NCI-H526 treated with DMSO at 0.1 percent for 48 hours (cell line): ENCODE results near the gene PCDHGA1.
"Not testable (repeated sequence)": the region's sequence is repeated elsewhere in the genome, so short reads cannot be mapped to it uniquely, and the experiment has no call there.

Experiments
- DNase-seq: peaks from one replicate; lab custom pipeline; 2025; lab: John Stamatoyannopoulos, UW

The PCDHGA1 gene

DNA sequence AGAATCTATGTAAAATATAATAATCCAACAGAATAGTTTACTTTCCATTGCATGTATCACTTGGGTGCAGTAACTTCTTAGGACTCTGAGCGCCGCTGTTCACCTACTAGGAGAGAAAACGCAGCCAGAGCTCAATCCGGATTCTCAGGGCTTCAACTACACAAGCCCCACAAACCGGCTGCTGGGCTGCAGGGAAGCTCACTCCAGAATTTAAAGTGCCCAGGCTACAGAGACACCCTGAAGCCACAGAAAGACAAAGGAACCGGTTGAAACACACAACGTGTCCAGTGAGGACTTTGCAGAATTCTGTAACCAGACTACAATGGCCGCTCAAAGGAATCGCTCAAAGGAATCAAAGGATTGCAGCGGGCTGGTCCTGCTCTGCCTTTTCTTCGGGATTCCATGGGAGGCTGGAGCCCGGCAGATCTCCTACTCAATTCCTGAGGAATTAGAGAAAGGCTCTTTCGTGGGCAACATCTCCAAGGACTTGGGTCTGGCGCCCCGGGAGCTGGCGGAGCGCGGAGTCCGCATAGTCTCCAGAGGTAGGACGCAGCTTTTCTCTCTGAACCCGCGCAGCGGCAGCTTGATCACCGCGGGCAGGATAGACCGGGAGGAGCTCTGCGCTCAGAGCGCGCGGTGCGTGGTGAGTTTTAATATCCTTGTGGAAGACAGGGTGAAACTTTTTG is 82.7 kb downstream of the PCDHGA1 start, which contains the start of gene PCDHGA10:
PCDHGA10 (plus strand) TSS at position 134 of the 686 bp plus-strand sequence; CDS start at position 323, 189 bp downstream.
- peak; percentile 18 for DNase-seq

DNA sequence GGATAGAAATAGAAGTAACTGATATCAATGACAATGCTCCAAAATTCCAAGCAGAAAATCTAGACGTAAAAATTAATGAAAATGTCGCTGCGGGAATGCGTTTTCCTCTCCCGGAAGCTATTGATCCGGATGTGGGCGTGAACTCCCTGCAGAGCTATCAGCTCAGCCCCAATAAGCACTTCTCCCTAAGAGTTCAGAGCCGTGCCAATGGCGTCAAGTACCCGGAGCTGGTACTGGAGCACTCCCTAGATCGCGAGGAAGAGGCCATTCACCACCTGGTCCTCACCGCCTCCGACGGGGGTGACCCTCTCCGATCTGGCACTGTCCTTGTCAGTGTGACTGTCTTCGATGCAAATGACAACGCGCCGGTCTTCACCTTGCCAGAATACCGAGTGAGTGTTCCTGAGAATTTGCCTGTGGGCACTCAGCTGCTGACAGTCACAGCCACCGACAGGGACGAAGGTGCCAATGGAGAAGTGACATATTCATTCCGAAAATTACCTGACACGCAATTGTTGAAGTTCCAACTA is 83.3 kb downstream of the PCDHGA1 start:
- no peak for DNase-seq

DNA sequence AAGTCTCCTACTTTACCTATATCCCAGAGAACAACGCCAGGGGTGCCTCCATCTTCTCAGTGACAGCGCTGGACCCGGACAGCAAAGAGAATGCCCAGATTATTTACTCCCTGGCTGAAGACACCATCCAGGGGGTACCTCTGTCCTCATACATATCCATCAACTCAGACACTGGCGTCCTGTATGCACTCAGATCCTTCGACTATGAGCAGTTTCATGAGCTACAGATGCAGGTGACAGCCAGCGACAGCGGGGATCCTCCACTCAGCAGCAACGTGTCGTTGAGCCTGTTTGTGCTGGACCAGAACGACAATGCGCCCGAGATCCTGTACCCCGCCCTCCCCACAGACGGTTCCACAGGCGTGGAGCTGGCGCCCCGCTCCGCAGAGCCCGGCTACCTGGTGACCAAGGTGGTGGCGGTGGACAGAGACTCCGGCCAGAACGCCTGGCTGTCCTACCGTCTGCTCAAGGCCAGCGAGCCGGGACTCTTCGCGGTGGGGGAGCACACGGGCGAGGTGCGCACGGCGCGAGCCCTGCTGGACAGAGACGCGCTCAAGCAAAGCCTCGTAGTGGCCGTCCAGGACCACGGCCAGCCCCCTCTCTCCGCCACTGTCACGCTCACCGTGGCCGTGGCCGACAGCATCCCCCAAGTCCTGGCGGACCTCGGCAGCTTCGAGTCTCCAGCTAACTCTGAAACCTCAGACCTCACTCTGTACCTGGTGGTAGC is 84.4 kb downstream of the PCDHGA1 start:
- not testable (repeated sequence) for DNase-seq

DNA sequence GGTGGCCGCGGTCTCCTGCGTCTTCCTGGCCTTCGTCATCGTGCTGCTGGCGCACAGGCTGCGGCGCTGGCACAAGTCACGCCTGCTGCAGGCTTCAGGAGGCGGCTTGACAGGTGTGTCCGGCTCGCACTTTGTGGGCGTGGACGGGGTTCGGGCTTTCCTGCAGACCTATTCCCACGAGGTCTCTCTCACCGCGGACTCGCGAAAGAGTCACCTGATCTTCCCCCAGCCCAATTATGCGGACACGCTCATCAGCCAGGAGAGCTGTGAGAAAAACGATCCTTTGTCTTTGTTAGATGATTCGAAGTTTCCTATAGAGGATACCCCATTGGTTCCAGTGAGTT is 84.9 kb downstream of the PCDHGA1 start:
- DNase-seq: not testable (repeated sequence)

DNA sequence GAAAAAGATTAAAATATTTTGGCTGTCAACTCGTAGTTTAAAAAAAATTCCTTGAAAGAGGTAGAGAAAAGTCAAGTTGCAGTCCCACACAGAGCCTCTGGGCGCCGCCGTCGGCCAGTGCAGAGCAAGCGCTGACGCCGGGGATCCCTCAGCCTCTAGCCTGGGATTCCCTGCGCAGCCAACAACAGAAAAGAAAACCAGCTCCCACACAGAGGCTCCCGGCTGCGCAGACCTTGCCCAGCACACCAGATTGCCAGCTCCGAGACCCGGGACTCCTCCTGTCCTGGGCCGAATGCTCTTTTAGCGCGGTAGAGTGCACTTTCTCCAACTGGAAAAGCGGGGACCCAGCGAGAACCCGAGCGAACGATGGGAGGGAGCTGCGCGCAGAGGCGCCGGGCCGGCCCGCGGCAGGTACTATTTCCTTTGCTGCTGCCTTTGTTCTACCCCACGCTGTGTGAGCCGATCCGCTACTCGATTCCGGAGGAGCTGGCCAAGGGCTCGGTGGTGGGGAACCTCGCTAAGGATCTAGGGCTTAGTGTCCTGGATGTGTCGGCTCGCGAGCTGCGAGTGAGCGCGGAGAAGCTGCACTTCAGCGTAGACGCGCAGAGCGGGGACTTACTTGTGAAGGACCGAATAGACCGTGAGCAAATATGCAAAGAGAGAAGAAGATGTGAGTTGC is 87.3 kb downstream of the PCDHGA1 start, which contains the start of gene PCDHGB7:
PCDHGB7 (plus strand) TSS at position 184 of the 679 bp plus-strand sequence; CDS start at position 367, 183 bp downstream.
- DNase-seq: peak; percentile 21

DNA sequence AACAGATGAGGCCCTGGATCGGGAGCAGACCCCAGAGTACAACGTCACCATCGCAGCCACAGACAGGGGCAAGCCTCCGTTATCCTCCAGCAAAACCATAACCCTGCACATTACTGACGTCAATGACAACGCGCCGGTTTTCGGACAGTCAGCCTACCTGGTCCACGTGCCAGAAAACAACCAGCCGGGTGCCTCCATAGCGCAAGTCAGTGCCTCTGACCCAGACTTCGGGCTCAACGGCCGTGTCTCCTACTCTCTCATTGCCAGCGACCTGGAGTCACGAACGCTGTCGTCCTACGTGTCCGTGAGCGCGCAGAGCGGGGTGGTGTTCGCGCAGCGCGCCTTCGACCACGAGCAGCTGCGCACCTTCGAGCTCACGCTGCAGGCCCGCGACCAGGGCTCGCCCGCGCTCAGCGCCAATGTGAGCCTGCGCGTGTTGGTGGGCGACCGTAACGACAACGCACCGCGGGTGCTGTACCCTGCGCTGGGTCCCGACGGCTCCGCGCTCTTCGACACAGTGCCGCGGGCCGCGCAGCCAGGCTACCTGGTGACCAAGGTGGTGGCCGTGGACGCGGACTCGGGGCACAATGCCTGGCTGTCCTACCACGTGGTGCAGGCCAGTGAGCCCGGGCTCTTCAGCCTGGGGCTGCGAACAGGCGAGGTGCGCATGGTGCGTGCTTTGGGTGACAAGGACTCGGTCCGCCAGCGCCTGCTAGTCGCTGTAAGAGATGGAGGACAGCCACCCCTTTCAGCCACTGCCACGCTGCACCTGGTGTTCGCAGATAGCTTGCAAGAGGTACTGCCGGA is 89.0 kb downstream of the PCDHGA1 start:
- DNase-seq: no peak

DNA sequence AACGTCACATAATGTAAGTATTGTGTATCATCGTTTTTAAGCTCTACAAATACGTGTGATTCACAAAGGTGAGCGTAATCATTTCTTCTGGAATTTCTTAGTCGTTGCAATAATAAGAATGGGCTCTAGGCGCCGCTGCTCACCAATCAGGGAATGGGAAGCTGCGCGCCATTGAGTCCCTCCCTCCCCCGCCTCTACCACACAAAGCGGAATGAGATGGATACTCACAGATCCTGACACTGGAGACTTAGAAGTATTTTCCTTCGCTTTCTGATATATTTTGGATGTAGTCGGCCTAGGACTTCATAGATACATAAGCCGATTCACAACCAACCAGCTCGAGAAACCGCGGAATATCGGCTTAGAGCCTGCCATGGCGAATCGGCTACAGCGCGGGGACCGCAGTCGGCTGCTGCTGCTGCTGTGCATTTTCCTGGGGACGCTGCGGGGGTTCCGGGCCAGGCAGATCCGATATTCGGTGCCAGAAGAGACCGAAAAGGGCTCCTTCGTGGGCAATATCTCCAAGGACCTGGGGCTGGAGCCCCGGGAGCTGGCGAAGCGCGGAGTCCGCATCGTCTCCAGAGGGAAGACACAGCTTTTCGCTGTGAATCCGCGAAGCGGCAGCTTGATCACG is 90.7 kb downstream of the PCDHGA1 start, which contains the start of gene PCDHGA11:
PCDHGA11 (plus strand) TSS at position 197 of the 634 bp plus-strand sequence; CDS start at position 374, 177 bp downstream.
- no peak for DNase-seq

DNA sequence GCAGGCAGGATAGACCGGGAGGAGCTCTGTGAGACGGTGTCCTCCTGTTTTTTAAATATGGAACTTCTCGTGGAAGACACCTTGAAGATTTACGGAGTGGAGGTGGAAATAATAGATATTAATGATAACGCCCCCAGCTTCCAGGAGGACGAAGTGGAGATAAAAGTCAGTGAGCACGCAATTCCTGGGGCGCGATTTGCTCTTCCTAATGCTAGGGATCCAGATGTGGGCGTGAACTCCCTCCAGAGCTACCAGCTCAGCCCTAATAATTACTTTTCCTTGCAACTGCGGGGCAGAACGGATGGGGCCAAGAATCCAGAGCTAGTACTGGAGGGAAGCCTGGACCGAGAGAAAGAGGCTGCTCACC is 91.2 kb downstream of the PCDHGA1 start:
- DNase-seq: no peak

DNA sequence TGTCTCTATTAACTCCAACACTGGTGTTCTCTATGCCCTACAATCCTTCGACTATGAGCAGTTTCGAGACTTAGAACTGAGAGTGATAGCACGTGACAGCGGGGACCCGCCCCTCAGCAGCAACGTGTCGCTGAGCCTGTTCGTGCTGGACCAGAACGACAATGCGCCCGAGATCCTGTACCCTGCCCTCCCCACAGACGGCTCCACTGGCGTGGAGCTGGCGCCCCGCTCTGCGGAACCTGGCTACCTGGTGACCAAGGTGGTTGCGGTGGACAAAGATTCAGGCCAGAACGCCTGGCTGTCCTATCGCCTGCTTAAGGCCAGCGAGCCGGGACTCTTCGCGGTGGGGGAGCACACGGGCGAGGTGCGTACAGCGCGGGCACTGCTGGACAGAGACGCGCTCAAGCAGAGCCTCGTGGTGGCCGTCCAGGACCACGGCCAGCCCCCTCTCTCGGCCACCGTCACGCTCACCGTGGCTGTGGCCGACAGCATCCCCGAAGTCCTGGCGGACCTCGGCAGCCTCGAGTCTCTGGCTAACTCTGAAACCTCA is 92.5 kb downstream of the PCDHGA1 start:
- no peak for DNase-seq

DNA sequence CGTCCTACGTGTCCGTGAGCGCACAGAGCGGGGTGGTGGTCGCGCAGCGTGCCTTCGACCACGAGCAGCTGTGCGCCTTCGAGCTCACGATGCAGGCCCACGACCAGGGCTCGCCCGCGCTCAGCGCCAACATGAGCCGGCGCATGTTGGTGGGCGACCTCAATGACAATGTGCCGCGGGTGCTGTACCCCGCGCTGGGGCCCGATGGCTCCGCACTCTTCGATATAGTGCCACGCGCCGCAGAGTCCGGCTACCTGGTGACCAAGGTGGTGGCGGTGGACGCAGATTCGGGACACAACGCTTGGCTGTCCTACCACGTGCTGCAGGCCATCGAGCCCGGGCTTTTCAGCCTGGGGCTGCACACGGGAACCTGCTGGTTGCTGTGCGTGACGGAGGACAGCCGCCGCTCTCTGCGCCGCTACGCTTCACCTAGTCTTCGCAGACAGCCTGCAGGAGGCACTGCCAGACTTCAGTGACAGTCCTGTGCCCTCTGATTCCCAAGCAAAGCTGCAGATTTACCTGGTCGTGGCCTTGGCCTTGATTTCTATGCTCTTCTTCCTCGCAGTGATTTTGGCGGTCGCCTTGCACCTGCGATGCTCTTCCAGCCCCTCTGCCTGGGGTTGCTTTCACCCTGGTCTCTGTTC is 97.6 kb downstream of the PCDHGA1 start:
- no peak for DNase-seq

DNA sequence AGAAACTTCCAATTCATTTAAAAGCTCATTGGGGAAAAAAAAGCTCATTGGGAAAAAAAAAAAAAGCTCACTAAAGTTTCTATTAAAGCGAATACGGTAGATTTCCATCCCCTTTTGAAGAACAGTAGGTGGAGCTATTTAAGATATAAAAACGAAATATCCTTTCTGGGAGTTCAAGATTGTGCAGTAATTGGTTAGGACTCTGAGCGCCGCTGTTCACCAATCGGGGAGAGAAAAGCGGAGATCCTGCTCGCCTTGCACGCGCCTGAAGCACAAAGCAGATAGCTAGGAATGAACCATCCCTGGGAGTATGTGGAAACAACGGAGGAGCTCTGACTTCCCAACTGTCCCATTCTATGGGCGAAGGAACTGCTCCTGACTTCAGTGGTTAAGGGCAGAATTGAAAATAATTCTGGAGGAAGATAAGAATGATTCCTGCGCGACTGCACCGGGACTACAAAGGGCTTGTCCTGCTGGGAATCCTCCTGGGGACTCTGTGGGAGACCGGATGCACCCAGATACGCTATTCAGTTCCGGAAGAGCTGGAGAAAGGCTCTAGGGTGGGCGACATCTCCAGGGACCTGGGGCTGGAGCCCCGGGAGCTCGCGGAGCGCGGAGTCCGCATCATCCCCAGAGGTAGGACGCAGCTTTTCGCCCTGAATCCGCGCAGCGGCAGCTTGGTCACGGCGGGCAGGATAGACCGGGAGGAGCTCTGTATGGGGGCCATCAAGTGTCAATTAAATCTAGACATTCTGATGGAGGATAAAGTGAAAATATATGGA is 100.2 kb downstream of the PCDHGA1 start, which contains the start of gene PCDHGA12:
PCDHGA12 (plus strand) TSS at position 176 of the 782 bp plus-strand sequence; CDS start at position 429, 253 bp downstream.
- DNase-seq: peak; percentile 78

DNA sequence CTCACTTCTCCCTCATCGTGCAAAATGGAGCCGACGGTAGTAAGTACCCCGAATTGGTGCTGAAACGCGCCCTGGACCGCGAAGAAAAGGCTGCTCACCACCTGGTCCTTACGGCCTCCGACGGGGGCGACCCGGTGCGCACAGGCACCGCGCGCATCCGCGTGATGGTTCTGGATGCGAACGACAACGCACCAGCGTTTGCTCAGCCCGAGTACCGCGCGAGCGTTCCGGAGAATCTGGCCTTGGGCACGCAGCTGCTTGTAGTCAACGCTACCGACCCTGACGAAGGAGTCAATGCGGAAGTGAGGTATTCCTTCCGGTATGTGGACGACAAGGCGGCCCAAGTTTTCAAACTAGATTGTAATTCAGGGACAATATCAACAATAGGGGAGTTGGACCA is 101.0 kb downstream of the PCDHGA1 start:
- no peak for DNase-seq

DNA sequence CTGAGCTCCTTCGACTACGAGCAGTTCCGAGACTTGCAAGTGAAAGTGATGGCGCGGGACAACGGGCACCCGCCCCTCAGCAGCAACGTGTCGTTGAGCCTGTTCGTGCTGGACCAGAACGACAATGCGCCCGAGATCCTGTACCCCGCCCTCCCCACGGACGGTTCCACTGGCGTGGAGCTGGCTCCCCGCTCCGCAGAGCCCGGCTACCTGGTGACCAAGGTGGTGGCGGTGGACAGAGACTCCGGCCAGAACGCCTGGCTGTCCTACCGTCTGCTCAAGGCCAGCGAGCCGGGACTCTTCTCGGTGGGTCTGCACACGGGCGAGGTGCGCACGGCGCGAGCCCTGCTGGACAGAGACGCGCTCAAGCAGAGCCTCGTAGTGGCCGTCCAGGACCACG is 102.0 kb downstream of the PCDHGA1 start:
- not testable (repeated sequence) for DNase-seq

DNA sequence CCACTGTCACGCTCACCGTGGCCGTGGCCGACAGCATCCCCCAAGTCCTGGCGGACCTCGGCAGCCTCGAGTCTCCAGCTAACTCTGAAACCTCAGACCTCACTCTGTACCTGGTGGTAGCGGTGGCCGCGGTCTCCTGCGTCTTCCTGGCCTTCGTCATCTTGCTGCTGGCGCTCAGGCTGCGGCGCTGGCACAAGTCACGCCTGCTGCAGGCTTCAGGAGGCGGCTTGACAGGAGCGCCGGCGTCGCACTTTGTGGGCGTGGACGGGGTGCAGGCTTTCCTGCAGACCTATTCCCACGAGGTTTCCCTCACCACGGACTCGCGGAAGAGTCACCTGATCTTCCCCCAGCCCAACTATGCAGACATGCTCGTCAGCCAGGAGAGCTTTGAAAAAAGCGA is 102.4 kb downstream of the PCDHGA1 start:
- DNase-seq: not testable (repeated sequence)

DNA sequence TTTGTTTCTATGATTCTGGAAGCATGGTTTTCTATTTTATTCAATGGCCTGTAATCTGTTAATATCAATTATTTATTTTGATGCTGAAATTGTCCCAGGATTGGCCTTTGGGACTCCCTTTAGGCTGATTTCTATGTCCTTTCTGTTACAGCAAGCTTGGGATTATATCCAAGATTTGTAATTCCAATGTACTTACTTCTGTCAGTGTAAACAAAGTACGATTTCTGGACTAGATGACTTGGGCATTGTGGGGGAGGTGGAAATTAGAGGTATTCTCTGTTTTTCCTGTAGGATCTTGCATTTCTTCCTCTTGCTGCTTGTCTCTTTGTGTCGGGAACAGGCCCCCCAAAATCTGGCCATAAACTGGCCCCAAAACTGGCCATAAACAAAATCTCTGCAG is 103.7 kb downstream of the PCDHGA1 start:
- no peak for DNase-seq

DNA sequence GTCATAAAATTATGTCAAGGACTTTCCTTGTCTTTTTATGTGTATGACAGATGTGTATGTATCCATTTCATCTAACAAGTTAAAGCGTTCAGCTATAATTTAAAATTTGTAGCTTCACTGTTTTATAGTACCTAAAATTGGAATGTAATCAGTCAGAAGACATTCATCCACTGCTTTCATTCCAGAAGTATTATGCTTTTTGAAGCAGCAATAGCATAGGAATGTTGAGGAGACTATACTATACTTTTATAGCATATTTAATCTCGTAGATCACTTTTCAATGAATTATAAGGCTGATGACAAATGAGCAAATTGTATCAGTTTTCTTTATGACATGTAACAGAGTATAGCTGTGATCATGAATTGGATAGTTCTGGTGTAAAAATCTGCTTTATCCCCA is 106.9 kb downstream of the PCDHGA1 start:
- DNase-seq: no peak

DNA sequence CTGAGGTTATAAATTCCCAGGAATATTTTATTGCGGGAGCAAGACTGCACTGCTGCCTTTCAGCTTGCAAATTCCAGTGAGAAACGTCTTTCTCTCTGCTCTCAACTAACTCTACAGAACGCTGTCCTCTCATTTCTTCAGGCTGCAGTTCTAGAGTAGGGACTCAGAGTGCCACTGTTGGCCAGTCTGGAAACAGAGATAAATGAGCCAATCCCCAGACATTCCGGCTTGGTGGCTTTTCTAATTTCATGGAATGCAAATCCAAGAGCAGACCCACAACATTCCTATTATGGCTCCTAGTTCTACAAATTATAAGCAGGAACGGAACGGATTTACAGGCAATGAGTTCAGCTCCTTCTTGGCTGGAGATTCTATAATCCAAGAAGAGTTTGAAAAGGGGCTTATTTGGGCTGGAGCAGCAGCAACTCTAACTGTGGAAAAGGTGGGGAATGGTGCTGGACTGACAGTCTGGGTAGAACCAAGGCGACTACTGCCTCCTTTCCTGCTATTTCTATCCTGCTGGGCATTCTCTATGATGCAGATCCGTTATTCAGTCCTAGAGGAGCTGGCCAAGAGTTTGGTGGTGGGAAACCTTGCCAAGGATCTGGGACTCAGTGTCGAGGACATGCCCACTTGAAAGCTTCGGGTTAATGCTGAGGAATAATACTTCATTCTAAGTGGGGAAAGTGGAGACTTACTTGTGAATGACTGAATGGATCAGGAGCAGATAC is 109.3 kb downstream of the PCDHGA1 start:
- peak; percentile 42 for DNase-seq

DNA sequence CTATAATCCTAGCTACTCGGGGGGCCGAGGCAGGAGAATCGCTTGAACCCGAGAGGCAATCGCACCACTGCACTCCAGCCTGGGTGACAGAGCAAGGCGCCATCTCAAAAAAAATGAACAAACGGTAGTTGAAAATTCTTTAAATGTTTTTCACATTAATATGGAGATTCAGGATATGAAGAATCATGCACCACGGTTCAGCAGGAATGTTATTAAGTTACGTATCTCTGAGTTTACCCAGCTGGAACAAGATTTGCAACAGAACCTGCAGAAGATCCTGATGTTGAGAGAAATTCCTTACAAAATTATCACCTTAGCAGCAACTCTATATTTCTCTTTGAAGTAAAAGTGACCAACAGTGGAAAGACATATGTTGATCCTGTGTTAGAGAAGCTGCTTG is 110.0 kb downstream of the PCDHGA1 start:
- no peak for DNase-seq
